SK-N-SH treated with all-trans-retinoic acid at 6 μM for 48 hours (cell line): ENCODE results near the gene TGM3.

Source experiments
- ARNTL ChIP-seq: fragments of 450-650 bp; formaldehyde crosslinking; IDR thresholded peaks from 2 replicates; pipeline ENCODE4 v1.5.0; 2020; ENCODE audit warnings: low read depth, mild to moderate bottlenecking, moderate library complexity, borderline replicate concordance
- BACH2 ChIP-seq: fragments of 250-450 bp; sonication (Bioruptor Pico); IDR thresholded peaks from 2 replicates; pipeline ENCODE4 v1.9.0; 2021; ENCODE audit warnings: mild to moderate bottlenecking, borderline replicate concordance
- ESRRG ChIP-seq: fragments of 250-450 bp; sonication (Bioruptor Pico); IDR thresholded peaks from 2 replicates; pipeline ENCODE4 v1.6.1; 2021; ENCODE audit warnings: mild to moderate bottlenecking
- ISL1 ChIP-seq: fragments of 250-450 bp; sonication (Bioruptor Pico); IDR thresholded peaks from 2 replicates; pipeline ENCODE4 v2.1.2; 2022; ENCODE audit warnings: mild to moderate bottlenecking, moderate library complexity
- TCF4 ChIP-seq: fragments of 250-450 bp; sonication (Bioruptor Pico); IDR thresholded peaks from 2 replicates; pipeline ENCODE4 v1.8.0; 2021; ENCODE audit warnings: mild to moderate bottlenecking, moderate library complexity, borderline replicate concordance
- ZFP3 ChIP-seq: fragments of 250-450 bp; sonication (Bioruptor Pico); IDR thresholded peaks from 2 replicates; pipeline ENCODE4 v1.5.0; 2020; ENCODE audit warnings: mild to moderate bottlenecking, moderate library complexity
- ZNF70 ChIP-seq: fragments of 450-650 bp; formaldehyde crosslinking; IDR thresholded peaks from 2 replicates; pipeline ENCODE4 v1.5.0; 2020; ENCODE audit warnings: mild to moderate bottlenecking, moderate library complexity
- ZNF8 ChIP-seq: fragments of 450-650 bp; formaldehyde crosslinking; IDR thresholded peaks from 2 replicates; pipeline ENCODE4 v1.5.0; 2020; ENCODE audit warnings: mild to moderate bottlenecking, moderate library complexity
- TF ChIP-seq, protein P1 (sequence below): fragments of 250-450 bp; sonication (Bioruptor Pico); IDR thresholded peaks from 2 replicates; pipeline ENCODE4 v1.5.1; 2020; ENCODE audit warnings: low read depth, mild to moderate bottlenecking, moderate library complexity
- TF ChIP-seq, protein P2 (sequence below): fragments of 250-450 bp; sonication (Bioruptor Pico); IDR thresholded peaks from 2 replicates; pipeline ENCODE4 v1.8.0; 2020; ENCODE audit warnings: mild to moderate bottlenecking, moderate library complexity, borderline replicate concordance
- TF ChIP-seq, protein P3 (sequence below): fragments of 250-450 bp; sonication (Bioruptor Pico); IDR thresholded peaks from 2 replicates; pipeline ENCODE4 v1.5.0; 2020; ENCODE audit warnings: mild to moderate bottlenecking, moderate library complexity

DNA sequence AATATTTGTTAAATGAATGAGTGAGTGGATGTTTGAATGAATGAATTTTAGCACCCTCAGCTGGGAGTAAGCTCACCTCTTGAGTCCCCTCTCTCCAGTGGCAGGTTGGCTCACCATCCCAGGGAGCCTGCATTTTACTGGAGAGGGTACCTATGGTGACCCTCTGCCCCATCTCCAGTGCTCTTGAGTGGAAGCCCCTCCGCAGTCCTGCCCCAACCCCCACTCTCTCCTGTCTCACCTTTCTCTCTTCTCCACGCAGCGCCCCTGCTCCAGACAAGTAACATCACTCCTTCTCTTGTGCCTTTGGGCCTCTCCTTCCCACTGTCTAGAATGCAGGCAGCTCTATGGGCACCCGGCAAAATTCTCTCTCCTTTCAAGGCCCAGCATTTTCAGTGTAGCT is 11.3 kb downstream of the TGM3 start:
- TF ChIP-seq ZNF8 = no peak
- TF ChIP-seq ZFP3 (CRISPR knock-in tag) = no peak
- no peak for TF ChIP-seq ESRRG (CRISPR knock-in tag)
- TF ChIP-seq, protein P1, sequence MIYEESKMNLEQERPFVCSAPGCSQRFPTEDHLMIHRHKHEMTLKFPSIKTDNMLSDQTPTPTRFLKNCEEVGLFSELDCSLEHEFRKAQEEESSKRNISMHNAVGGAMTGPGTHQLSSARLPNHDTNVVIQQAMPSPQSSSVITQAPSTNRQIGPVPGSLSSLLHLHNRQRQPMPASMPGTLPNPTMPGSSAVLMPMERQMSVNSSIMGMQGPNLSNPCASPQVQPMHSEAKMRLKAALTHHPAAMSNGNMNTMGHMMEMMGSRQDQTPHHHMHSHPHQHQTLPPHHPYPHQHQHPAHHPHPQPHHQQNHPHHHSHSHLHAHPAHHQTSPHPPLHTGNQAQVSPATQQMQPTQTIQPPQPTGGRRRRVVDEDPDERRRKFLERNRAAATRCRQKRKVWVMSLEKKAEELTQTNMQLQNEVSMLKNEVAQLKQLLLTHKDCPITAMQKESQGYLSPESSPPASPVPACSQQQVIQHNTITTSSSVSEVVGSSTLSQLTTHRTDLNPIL (CRISPR knock-in tag) = no peak
- TF ChIP-seq ARNTL = no peak
- no peak for TF ChIP-seq TCF4
- TF ChIP-seq, protein P2, sequence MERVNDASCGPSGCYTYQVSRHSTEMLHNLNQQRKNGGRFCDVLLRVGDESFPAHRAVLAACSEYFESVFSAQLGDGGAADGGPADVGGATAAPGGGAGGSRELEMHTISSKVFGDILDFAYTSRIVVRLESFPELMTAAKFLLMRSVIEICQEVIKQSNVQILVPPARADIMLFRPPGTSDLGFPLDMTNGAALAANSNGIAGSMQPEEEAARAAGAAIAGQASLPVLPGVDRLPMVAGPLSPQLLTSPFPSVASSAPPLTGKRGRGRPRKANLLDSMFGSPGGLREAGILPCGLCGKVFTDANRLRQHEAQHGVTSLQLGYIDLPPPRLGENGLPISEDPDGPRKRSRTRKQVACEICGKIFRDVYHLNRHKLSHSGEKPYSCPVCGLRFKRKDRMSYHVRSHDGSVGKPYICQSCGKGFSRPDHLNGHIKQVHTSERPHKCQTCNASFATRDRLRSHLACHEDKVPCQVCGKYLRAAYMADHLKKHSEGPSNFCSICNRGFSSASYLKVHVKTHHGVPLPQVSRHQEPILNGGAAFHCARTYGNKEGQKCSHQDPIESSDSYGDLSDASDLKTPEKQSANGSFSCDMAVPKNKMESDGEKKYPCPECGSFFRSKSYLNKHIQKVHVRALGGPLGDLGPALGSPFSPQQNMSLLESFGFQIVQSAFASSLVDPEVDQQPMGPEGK = no peak
- TF ChIP-seq BACH2 (CRISPR knock-in tag) = no peak
- TF ChIP-seq, protein P3, sequence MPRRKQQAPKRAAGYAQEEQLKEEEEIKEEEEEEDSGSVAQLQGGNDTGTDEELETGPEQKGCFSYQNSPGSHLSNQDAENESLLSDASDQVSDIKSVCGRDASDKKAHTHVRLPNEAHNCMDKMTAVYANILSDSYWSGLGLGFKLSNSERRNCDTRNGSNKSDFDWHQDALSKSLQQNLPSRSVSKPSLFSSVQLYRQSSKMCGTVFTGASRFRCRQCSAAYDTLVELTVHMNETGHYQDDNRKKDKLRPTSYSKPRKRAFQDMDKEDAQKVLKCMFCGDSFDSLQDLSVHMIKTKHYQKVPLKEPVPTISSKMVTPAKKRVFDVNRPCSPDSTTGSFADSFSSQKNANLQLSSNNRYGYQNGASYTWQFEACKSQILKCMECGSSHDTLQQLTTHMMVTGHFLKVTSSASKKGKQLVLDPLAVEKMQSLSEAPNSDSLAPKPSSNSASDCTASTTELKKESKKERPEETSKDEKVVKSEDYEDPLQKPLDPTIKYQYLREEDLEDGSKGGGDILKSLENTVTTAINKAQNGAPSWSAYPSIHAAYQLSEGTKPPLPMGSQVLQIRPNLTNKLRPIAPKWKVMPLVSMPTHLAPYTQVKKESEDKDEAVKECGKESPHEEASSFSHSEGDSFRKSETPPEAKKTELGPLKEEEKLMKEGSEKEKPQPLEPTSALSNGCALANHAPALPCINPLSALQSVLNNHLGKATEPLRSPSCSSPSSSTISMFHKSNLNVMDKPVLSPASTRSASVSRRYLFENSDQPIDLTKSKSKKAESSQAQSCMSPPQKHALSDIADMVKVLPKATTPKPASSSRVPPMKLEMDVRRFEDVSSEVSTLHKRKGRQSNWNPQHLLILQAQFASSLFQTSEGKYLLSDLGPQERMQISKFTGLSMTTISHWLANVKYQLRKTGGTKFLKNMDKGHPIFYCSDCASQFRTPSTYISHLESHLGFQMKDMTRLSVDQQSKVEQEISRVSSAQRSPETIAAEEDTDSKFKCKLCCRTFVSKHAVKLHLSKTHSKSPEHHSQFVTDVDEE (CRISPR knock-in tag) = no peak
- no peak for TF ChIP-seq ZNF70 (CRISPR knock-in tag)
- TF ChIP-seq ISL1 (CRISPR knock-in tag) = no peak
